ENCODE measurements around the gene FOXP1. TPM values are rescaled to one million over a fixed set of nuclear protein-coding genes. Genes with fewer than 3 reads are reported as not detected.

FOXP1 gene
- total and polyA plus RNA-seq, 8 donors, result 12.3 to 215 (median 117) TPM

- Histone ChIP-seq H3K9me3 (no peaks in the 10 kb centered on the region), H3K36me3 (peaks cover 22 to 61% (median 39%) of the 10 kb centered on the region in 4 donors), H3K27me3 (no peaks in the 10 kb centered on the region), H3K27ac (peak overlapping the region in 4 of 5 donors; percentile 31 to 67 (median 60)), H3K4me1 (peaks cover 8 to 83% (median 46%) of the 10 kb centered on the region in 4 donors), H3K4me3 (no peak overlapping the region)
- no peak for DNase-seq
- intact Hi-C loops (cut with DNase I; ENCODE audit: low total_unique reads), result no loop called here
- 76 to 88% (median 86%) methylated on average over 2 of the region's 2 CpGs for WGBS, 5 donors
- TF ChIP-seq CTCF (IDR thresholded peaks at IDR 0.05), result no peak
Observed at GRCh38 chr3:70990185-70990584, 593.3 kb downstream of the FOXP1 start.

GRCh38 chr3:70989174-70989573 is 594.4 kb downstream of the FOXP1 start:
- Histone ChIP-seq H3K27me3 (no peaks in the 10 kb centered on the region), H3K4me3 (no peak overlapping the region), H3K36me3 (peaks cover 22 to 62% (median 38%) of the 10 kb centered on the region in 4 donors), H3K9me3 (no peaks in the 10 kb centered on the region), H3K4me1 (peaks cover 8 to 89% (median 55%) of the 10 kb centered on the region in 4 donors), H3K27ac (peak overlapping the region in 4 of 5 donors; percentile 31 to 67 (median 52))
- DNase-seq, result no peak
- 51 to 65% (median 61%) methylated on average over 3 of the region's 3 CpGs for WGBS, 5 donors
- TF ChIP-seq POLR2AphosphoS5 (IDR thresholded peaks at IDR 0.05) (no peak), CTCF (IDR thresholded peaks at IDR 0.05) (no peak)
- intact Hi-C loops (cut with DNase I; ENCODE audit: low total_unique reads), result no loop called here

GRCh38 chr3:70988111-70988510 is 595.4 kb downstream of the FOXP1 start:
- Histone ChIP-seq H3K9me3 (no peaks in the 10 kb centered on the region), H3K36me3 (peaks cover 16 to 55% (median 34%) of the 10 kb centered on the region in 4 donors), H3K27me3 (no peaks in the 10 kb centered on the region), H3K27ac (peak overlapping the region in 2 of 5 donors; percentile 40 to 67), H3K4me3 (no peak overlapping the region), H3K4me1 (peaks cover 19 to 92% (median 63%) of the 10 kb centered on the region in 4 donors)
- WGBS, 5 donors, result 77 to 97% (median 91%) methylated on average over 4 of the region's 4 CpGs
- no peak for DNase-seq
- TF ChIP-seq POLR2A (IDR thresholded peaks at IDR 0.05), result no peak
- no peak for TF ChIP-seq POLR2AphosphoS5 (IDR thresholded peaks at IDR 0.05)
- no peak for TF ChIP-seq EP300 (IDR thresholded peaks at IDR 0.05)
- no peak for TF ChIP-seq CTCF (IDR thresholded peaks at IDR 0.05)
- intact Hi-C loops (cut with DNase I; ENCODE audit: low total_unique reads), result no loop called here

GRCh38 chr3:70985572-70985971 is 598.0 kb downstream of the FOXP1 start:
- H3K4me1 ChIP-seq, result peaks cover 33 to 97% (median 78%) of the 10 kb centered on the region in 4 donors
- H3K9me3 ChIP-seq, result no peaks in the 10 kb centered on the region
- intact Hi-C loops (cut with DNase I; ENCODE audit: low total_unique reads), result no loop called here
- no peak for TF ChIP-seq EP300 (IDR thresholded peaks at IDR 0.05)
- TF ChIP-seq POLR2A (IDR thresholded peaks at IDR 0.05), result no peak
- no peak for TF ChIP-seq POLR2AphosphoS5 (IDR thresholded peaks at IDR 0.05)
- no peak for TF ChIP-seq CTCF (IDR thresholded peaks at IDR 0.05)
- WGBS, 5 donors, result 23 to 56% (median 40%) methylated on average over 4 of the region's 4 CpGs
- H3K27ac ChIP-seq, result peak overlapping the region in 4 of 5 donors; percentile 13 to 89 (median 84)
- peaks cover 16 to 40% (median 27%) of the 10 kb centered on the region in 4 donors for H3K36me3 ChIP-seq
- no peaks in the 10 kb centered on the region for H3K27me3 ChIP-seq
- no peak for DNase-seq
- H3K4me3 ChIP-seq, result no peak overlapping the region
